SK-N-SH treated with all-trans-retinoic acid at 6 μM for 48 hours (cell line): Measurements from ENCODE around the gene ARFRP1.

Experiments used
- ATAC-seq: fragments of 200-7000 bp; cut with Tn5 transposase; 3 replicates; pipeline ENCODE4 v1.9.1; 2020; ENCODE audit warnings: mild to moderate bottlenecking, moderate library complexity
- BACH2 ChIP-seq: fragments of 250-450 bp; sonication (Bioruptor Pico); IDR thresholded peaks from 2 replicates; pipeline ENCODE4 v1.9.0; 2021; ENCODE audit warnings: mild to moderate bottlenecking, borderline replicate concordance
- CREB5 ChIP-seq: fragments of 250-450 bp; sonication (Bioruptor Pico); IDR thresholded peaks from 2 replicates; pipeline ENCODE4 v1.5.1; 2020; ENCODE audit warnings: low read depth, mild to moderate bottlenecking, moderate library complexity
- CSDC2 ChIP-seq: fragments of 250-450 bp; sonication (Bioruptor Pico); IDR thresholded peaks from 2 replicates; pipeline ENCODE4 v1.5.0; 2020; ENCODE audit warnings: mild to moderate bottlenecking, moderate library complexity
- CSRNP3 ChIP-seq: fragments of 250-450 bp; sonication (Bioruptor Pico); IDR thresholded peaks from 2 replicates; pipeline ENCODE4 v1.5.1; 2021; ENCODE audit warnings: mild to moderate bottlenecking, moderate library complexity
- ESRRG ChIP-seq: fragments of 250-450 bp; sonication (Bioruptor Pico); IDR thresholded peaks from 2 replicates; pipeline ENCODE4 v1.6.1; 2021; ENCODE audit warnings: mild to moderate bottlenecking
- ISL1 ChIP-seq: fragments of 250-450 bp; sonication (Bioruptor Pico); IDR thresholded peaks from 2 replicates; pipeline ENCODE4 v2.1.2; 2022; ENCODE audit warnings: mild to moderate bottlenecking, moderate library complexity
- OSR1 ChIP-seq: fragments of 250-450 bp; sonication (Bioruptor Pico); IDR thresholded peaks from 2 replicates; pipeline ENCODE4 v1.8.0; 2022; ENCODE audit warnings: moderate library complexity, mild to moderate bottlenecking, inconsistent platforms
- PATZ1 ChIP-seq: fragments of 250-450 bp; sonication (Bioruptor Pico); IDR thresholded peaks from 2 replicates; pipeline ENCODE4 v1.8.0; 2020; ENCODE audit warnings: mild to moderate bottlenecking, moderate library complexity, borderline replicate concordance
- POU6F1 ChIP-seq: fragments of 250-450 bp; sonication (Bioruptor Pico); IDR thresholded peaks from 2 replicates; pipeline ENCODE4 v1.8.0; 2021; ENCODE audit warnings: low read depth, mild to moderate bottlenecking, moderate library complexity, borderline replicate concordance
- PPARA ChIP-seq: fragments of 250-450 bp; sonication (Bioruptor Pico); IDR thresholded peaks from 2 replicates; pipeline ENCODE4 v1.5.0; 2020; ENCODE audit warnings: mild to moderate bottlenecking, borderline replicate concordance
- RARB ChIP-seq: fragments of 250-450 bp; sonication (Bioruptor Pico); IDR thresholded peaks from 2 replicates; pipeline ENCODE4 v1.8.0; 2021; ENCODE audit warnings: mild to moderate bottlenecking, moderate library complexity
- SNAI2 ChIP-seq: fragments of 250-450 bp; sonication (Bioruptor Pico); IDR thresholded peaks from 2 replicates; pipeline ENCODE4 v1.5.0; 2020; ENCODE audit warnings: mild to moderate bottlenecking, moderate library complexity
- TCF4 ChIP-seq: fragments of 250-450 bp; sonication (Bioruptor Pico); IDR thresholded peaks from 2 replicates; pipeline ENCODE4 v1.8.0; 2021; ENCODE audit warnings: mild to moderate bottlenecking, moderate library complexity, borderline replicate concordance
- TOX ChIP-seq: fragments of 250-450 bp; sonication (Bioruptor Pico); IDR thresholded peaks from 2 replicates; pipeline ENCODE4 v1.8.0; 2021; ENCODE audit warnings: mild to moderate bottlenecking, moderate library complexity, borderline replicate concordance
- ZC3H10 ChIP-seq: fragments of 250-450 bp; sonication (Bioruptor Pico); IDR thresholded peaks from 2 replicates; pipeline ENCODE4 v1.5.1; 2021; ENCODE audit warnings: mild to moderate bottlenecking, moderate library complexity
- ZFP30 ChIP-seq: fragments of 450-650 bp; formaldehyde crosslinking; IDR thresholded peaks from 2 replicates; pipeline ENCODE4 v1.5.0; 2022; ENCODE audit warnings: mild to moderate bottlenecking, moderate library complexity
- ZNF70 ChIP-seq: fragments of 450-650 bp; formaldehyde crosslinking; IDR thresholded peaks from 2 replicates; pipeline ENCODE4 v1.5.0; 2020; ENCODE audit warnings: mild to moderate bottlenecking, moderate library complexity
- ZNF8 ChIP-seq: fragments of 450-650 bp; formaldehyde crosslinking; IDR thresholded peaks from 2 replicates; pipeline ENCODE4 v1.5.0; 2020; ENCODE audit warnings: mild to moderate bottlenecking, moderate library complexity

ARFRP1 gene

GRCh38 chr20:63742381-63743024, 34.7 kb upstream of the ARFRP1 start (continued):
- TF ChIP-seq CREB5 (CRISPR knock-in tag) (no peak), TCF4 (CRISPR knock-in tag) (no peak), SNAI2 (CRISPR knock-in tag) (no peak), POU6F1 (CRISPR knock-in tag) (no peak), PATZ1 (CRISPR knock-in tag) (no peak), ISL1 (CRISPR knock-in tag) (no peak), ZNF8 (CRISPR knock-in tag) (no peak), BACH2 (CRISPR knock-in tag) (no peak), ZC3H10 (CRISPR knock-in tag) (no peak), ESRRG (CRISPR knock-in tag) (no peak), ZFP30 (CRISPR knock-in tag) (no peak)
- TF ChIP-seq, all 23 proteins: peak for 0

- ATAC-seq: no peak
Observed at GRCh38 chr20:63741676-63742380, 34.1 kb upstream of the ARFRP1 start.

GRCh38 chr20:63741354-63741675, 33.5 kb upstream of the ARFRP1 start:
- TF ChIP-seq CSRNP3 (CRISPR knock-in tag) (no peak), ZNF8 (CRISPR knock-in tag) (no peak), CSDC2 (no peak), PPARA (CRISPR knock-in tag) (no peak), BACH2 (CRISPR knock-in tag) (no peak), POU6F1 (CRISPR knock-in tag) (no peak), ISL1 (CRISPR knock-in tag) (no peak), RARB (CRISPR knock-in tag) (no peak), ZC3H10 (CRISPR knock-in tag) (no peak), ZNF70 (no peak), SNAI2 (CRISPR knock-in tag) (no peak), OSR1 (CRISPR knock-in tag) (no peak), TOX (CRISPR knock-in tag) (no peak), ZFP30 (CRISPR knock-in tag) (no peak)
- ATAC-seq: no peak

More at GRCh38 chr20:63741676-63742380, 34.1 kb upstream of the ARFRP1 start:
- no peak for TF ChIP-seq POU6F1 (CRISPR knock-in tag)
- TF ChIP-seq, all 23 proteins: peak for 0
